CD8-positive, alpha-beta memory T cell (primary cell): ENCODE results near the gene RPL38. TPM values are rescaled to one million over a fixed set of nuclear protein-coding genes. Genes with fewer than 3 reads are reported as not detected.

Experiments used
- CTCF ChIA-PET: fragments of 350-600 bp; sonication (Branson Sonifier 250); formaldehyde crosslinking; loops from one replicate; lab custom pipeline; 2021; ENCODE audit warnings: antibody characterized with exemption; lab: Charles Lee
- POLR2A ChIA-PET: fragments of 350-600 bp; sonication (Branson Sonifier 250); formaldehyde crosslinking; loops from one replicate; lab custom pipeline; 2021; ENCODE audit warnings: antibody characterized with exemption; lab: Charles Lee
- DNase-seq, 5 donors: peaks; one replicate each; pipeline versions ENCODE4 v3.0.0 to v3.0.0-alpha.2; 2020 to 2022; ENCODE audit warnings: mixed read lengths in 1 of 5
- H3K27ac ChIP-seq: one replicate; pipeline ENCODE4 v1.7.0; 2013; ENCODE audit warnings: low read depth, mild to moderate bottlenecking, low read length, moderate library complexity
- H3K27me3 ChIP-seq: 2 replicates; pipeline ENCODE4 v1.7.0; 2013; ENCODE audit warnings: low read length, mild to moderate bottlenecking; ENCODE audit not compliant: insufficient read depth, poor library complexity, severe bottlenecking
- H3K36me3 ChIP-seq: 2 replicates; pipeline ENCODE4 v1.7.0; 2013; ENCODE audit warnings: mild to moderate bottlenecking, low read length, moderate library complexity; ENCODE audit not compliant: insufficient read depth
- H3K4me1 ChIP-seq: 2 replicates; pipeline ENCODE4 v1.7.0; 2013; ENCODE audit warnings: mild to moderate bottlenecking, low read length, moderate library complexity; ENCODE audit not compliant: insufficient read depth
- H3K4me3 ChIP-seq: 2 replicates; pipeline ENCODE4 v1.7.0; 2013; ENCODE audit warnings: mild to moderate bottlenecking, low read length
- H3K9me3 ChIP-seq: 2 replicates; pipeline ENCODE4 v1.7.0; 2013; ENCODE audit warnings: mild to moderate bottlenecking, low read length
- H3K27ac Mint-ChIP-seq, 8 donors: one replicate each; pipeline ENCODE4 v1.8.0; 2020 to 2021; ENCODE audit warnings: mixed read lengths in 8 of 8, mild to moderate bottlenecking in 6 of 8, inconsistent platforms in 3 of 8, moderate library complexity in 3 of 8
- H3K27me3 Mint-ChIP-seq, 2 donors: one replicate each; pipeline ENCODE4 v1.8.0; 2020 to 2021; ENCODE audit warnings: mixed read lengths in 2 of 2, mild to moderate bottlenecking in 1 of 2, moderate library complexity in 1 of 2
- H3K36me3 Mint-ChIP-seq, 3 donors: one replicate each; pipeline ENCODE4 v1.8.0; 2020 to 2021; ENCODE audit warnings: mixed read lengths in 3 of 3, inconsistent platforms in 1 of 3, mild to moderate bottlenecking in 1 of 3
- H3K4me1 Mint-ChIP-seq, 3 donors: one replicate each; pipeline ENCODE4 v1.8.0; 2020 to 2021; ENCODE audit warnings: mixed read lengths in 3 of 3, inconsistent platforms in 1 of 3, mild to moderate bottlenecking in 1 of 3
- H3K4me3 Mint-ChIP-seq, 7 donors: one replicate each; pipeline ENCODE4 v1.8.0; 2020 to 2021; ENCODE audit warnings: mixed read lengths in 7 of 7, mild to moderate bottlenecking in 6 of 7, moderate library complexity in 4 of 7, inconsistent platforms in 2 of 7
- H3K9me3 Mint-ChIP-seq, 5 donors: one replicate each; pipeline ENCODE4 v1.8.0; 2020 to 2022; ENCODE audit warnings: mixed read lengths in 5 of 5, mild to moderate bottlenecking in 3 of 5, moderate library complexity in 2 of 5, inconsistent platforms in 1 of 5
- polyA plus RNA-seq: library from polyadenylated mRNA; unstranded; fragments of 300-500 nt; fragmentation: Illumina TruSeq; gene quantifications from one replicate; pipeline ENCODE4 v1.2.3, GENCODE V29; 2021
- total RNA-seq, 2 experiments: library from RNA; stranded (reverse); gene quantifications; one replicate each; pipeline ENCODE4 v1.2.3, GENCODE V29; 2021

Gene RPL38
- total and polyA plus RNA-seq, 3 experiments from 2014 or later = 1,457 to 1,839 (median 1,489) TPM

DNA sequence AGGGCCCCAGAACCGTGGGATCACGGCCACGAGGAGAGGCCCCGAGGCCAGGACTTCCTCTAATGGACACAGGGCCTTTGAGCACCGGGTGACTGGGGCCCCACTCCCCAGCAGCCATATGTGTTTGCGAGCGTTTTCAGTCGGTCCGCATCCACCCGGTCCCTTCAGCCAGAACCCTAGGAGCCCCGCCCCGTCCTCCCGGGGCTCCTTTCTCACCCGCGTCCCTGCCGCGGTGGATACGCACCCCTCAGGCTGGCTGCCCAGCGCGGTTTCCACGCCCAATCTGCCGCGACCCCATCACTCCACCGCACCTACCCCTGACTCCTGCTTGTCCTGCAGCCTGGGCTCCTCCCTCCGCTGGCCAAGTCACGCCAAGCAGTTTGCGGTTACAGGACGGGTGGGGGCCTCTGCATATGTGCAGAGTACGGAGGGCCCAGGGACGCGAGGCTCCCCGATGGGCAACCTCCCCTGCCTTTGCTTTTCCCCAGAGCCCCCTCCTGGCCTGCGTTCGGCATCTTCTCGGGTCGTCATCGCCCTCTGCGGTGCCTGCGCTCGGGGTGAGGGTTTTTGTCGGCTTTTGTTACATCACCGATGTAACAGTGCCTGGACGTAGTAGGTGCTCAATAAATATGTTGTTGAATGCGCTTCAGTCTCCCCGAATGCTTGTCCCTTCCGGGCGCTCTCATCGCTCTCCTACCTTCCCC lies 8.9 kb downstream of the RPL38 start:
- H3K27me3 Mint-ChIP-seq = peaks cover 0 to 3% of the 10 kb centered on the region in 2 donors
- POLR2A ChIA-PET = interaction anchor here (0.7 to 3.0 kb wide), 4 partner anchors 8 to 72 kb away, joined by 5 to 9 read pairs (median 8); no protein-coding TSS in a partner anchor
- DNase-seq = peak in 3 of 5 donors; percentile 24 to 58 (median 26)

DNA sequence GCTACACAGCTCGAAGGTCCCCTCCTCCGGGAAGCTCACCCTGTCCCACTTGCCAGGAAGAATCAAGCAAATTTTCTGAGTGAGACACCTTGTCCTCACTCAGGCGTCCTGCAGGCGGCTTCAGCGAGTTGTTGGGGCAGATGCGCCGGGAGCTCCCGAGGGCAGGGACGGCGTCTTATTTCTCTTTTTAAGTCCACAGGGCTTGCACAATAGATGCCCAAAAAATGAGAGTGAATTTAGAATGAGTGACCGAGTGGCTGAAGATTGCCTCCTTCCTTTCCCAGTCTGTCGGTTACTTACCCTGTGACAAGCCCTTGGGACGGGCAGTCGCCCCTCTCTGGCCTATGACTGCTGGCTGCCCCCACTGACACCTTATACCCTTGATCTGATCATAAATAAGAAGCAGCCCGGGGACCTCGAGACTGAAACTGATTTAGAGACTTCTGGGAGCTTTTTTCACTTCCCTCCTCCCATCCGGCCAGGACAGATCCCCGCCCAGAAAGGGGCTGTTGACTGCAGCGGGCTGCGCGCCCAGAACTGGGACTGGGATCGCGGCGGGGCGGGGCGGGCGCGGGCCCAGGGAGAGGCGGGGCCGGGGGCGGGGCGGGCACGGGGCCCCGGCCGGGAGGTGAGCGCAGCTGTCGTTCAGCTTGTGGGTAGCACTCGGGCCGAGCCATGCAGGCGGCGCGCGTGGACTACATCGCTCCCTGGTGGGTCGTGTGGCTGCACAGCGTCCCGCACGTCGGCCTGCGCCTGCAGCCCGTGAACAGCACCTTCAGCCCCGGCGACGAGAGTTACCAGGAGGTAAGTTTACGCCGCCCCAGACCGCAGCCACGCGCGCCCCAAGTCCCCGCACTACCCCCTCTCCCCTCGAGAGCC lies 9.7 kb downstream of the RPL38 start, which contains the start of gene TTYH2:
Gene TTYH2 (plus strand): TSS at position 659 of the 879 bp plus-strand sequence. CDS start 17 bp downstream, at position 676.
- peak within 1 kb of the TSS; percentile 39 for H3K27ac ChIP-seq
- no peaks in the 10 kb centered on the region for H3K9me3 Mint-ChIP-seq
- DNase-seq = peak; percentile 59 to 79 (median 72)
- CTCF ChIA-PET = interaction anchor here (0.7 to 3.3 kb wide), 13 partner anchors 9 to 148 kb away, joined by 3 to 16 read pairs (median 4); partner anchors contain the start of gene RPL38
- peaks cover 18% of the 10 kb centered on the region for H3K36me3 ChIP-seq
- peak within 1 kb of the TSS; percentile 87 to 95 (median 90) for H3K4me3 Mint-ChIP-seq
- POLR2A ChIA-PET = interaction anchor here (0.5 to 3.0 kb wide), 6 partner anchors 9 to 169 kb away, joined by 3 to 9 read pairs (median 6); no protein-coding TSS in a partner anchor
- peaks cover 33% of the 10 kb centered on the region for H3K4me1 ChIP-seq
- H3K4me1 Mint-ChIP-seq = peaks cover 48 to 78% (median 51%) of the 10 kb centered on the region in 3 donors
- peak within 1 kb of the TSS; percentile 72 to 100 (median 86) for H3K27ac Mint-ChIP-seq
- no peaks in the 10 kb centered on the region for H3K9me3 ChIP-seq
- H3K27me3 Mint-ChIP-seq = peaks cover 0 to 3% of the 10 kb centered on the region in 2 donors
- H3K4me3 ChIP-seq = peak within 1 kb of the TSS; percentile 68
- no peaks in the 10 kb centered on the region for H3K27me3 ChIP-seq
- peaks cover 0 to 40% (median 9%) of the 10 kb centered on the region in 3 donors for H3K36me3 Mint-ChIP-seq

More for the DNA sequence above, 8.9 kb downstream of the RPL38 start:
- Mint-ChIP-seq H3K4me1 (peaks cover 53 to 84% (median 57%) of the 10 kb centered on the region in 3 donors), H3K36me3 (peaks cover 0 to 46% (median 9%) of the 10 kb centered on the region in 3 donors), H3K27ac (peak overlapping the region; percentile 72 to 100 (median 88)), H3K4me3 (peak overlapping the region; percentile 87 to 95 (median 90)), H3K9me3 (no peaks in the 10 kb centered on the region)
- Histone ChIP-seq H3K27ac (peak overlapping the region; percentile 39), H3K9me3 (no peaks in the 10 kb centered on the region), H3K4me3 (peak overlapping the region; percentile 68), H3K4me1 (peaks cover 34% of the 10 kb centered on the region), H3K36me3 (peaks cover 23% of the 10 kb centered on the region), H3K27me3 (no peaks in the 10 kb centered on the region)
- CTCF ChIA-PET = interaction anchor here (0.7 to 3.3 kb wide), 19 partner anchors 9 to 320 kb away, joined by 3 to 16 read pairs (median 4); partner anchors contain the start of genes BTBD17, CD300LB and RPL38

DNA sequence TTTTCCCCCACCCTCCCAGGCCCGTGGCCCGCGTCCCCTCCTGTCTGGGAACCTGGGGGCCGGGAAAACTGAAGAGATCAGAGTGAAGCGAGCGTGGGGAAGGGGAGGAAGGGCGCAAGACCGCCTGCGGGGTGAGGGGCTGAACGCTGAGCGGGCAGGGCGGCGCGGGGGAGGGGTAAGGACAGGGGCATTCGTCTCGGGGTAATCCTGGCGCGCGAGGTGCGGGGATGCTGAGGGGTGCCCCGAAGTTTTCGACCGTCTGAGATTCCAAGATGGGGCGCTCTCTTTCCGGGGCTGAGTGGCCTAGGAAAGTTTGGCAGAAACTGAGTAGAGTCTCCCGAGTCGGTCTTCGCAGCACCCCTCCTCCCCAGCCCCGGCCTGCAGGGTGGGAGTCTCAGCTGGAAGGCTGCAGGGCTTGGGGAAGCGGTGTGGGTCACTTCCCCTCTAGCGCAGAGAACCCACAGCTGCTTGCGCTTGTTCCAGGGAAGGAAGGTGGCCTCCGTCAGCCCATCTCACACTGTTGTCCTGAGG lies 10.4 kb downstream of the RPL38 start:
- no peaks in the 10 kb centered on the region for H3K27me3 ChIP-seq
- H3K4me3 Mint-ChIP-seq = peak overlapping the region; percentile 87 to 95 (median 90)
- peaks cover 33% of the 10 kb centered on the region for H3K4me1 ChIP-seq
- no peaks in the 10 kb centered on the region for H3K9me3 ChIP-seq
- DNase-seq = no peak
- H3K36me3 ChIP-seq = peaks cover 12% of the 10 kb centered on the region
- H3K27ac Mint-ChIP-seq = peak overlapping the region in 6 of 8 donors; percentile 29 to 88 (median 69)
- H3K36me3 Mint-ChIP-seq = peaks cover 0 to 35% (median 9%) of the 10 kb centered on the region in 3 donors
- no peaks in the 10 kb centered on the region for H3K9me3 Mint-ChIP-seq
- H3K4me3 ChIP-seq = peak overlapping the region; percentile 51
- peak overlapping the region; percentile 3 for H3K27ac ChIP-seq
- H3K4me1 Mint-ChIP-seq = peaks cover 48 to 74% (median 49%) of the 10 kb centered on the region in 3 donors
- ChIA-PET POLR2A (interaction anchor here (0.5 to 3.0 kb wide), 4 partner anchors 9 to 168 kb away, joined by 3 to 9 read pairs (median 8); no protein-coding TSS in a partner anchor), CTCF (interaction anchor here (0.9 to 2.4 kb wide), 8 partner anchors 10 to 147 kb away, joined by 3 to 16 read pairs (median 9); partner anchors contain the start of gene RPL38)
- H3K27me3 Mint-ChIP-seq = peaks cover 0 to 3% of the 10 kb centered on the region in 2 donors

DNA sequence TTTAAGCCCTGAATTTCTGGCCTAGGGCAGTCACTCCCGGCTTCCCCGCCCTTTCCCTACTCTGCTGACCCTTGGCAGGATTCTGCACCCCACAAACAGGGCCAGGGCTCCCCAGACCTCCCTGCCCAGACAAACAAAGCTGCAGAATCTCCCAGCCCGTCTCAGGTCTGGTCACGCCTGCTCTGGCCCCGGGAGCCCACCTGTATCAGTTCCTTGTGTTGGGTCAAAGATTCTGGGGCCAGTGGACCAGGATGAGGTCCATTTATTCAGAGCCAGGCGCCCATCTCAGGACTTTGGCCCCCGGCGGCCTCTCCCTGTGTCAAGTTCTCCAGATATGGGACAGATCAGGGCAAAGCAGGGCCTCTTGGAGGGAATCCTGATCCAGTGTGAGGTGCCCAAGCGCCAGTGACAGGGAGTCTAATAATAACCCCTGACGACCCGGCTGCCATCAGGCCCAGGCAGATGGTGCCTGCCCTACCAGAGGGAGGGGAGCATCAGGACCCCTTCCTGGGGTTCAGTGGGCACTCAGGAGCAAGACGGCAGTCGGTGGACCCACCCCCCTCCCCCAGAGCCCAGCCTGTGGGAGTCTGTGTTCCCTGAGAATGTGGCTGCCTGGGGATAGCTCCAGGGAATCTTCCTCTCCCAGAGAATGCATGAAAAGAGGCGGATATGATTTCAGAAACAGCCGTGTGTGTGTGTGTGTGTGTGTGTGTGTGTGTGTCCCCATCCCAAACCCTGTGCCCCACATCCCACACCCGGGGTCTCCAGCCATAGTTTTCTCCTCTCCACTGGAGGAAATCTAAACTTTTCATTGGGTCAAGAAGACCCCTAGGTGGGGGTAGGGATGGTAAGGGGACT lies 11.2 kb downstream of the RPL38 start:
- POLR2A ChIA-PET = no interaction called here
- H3K27me3 ChIP-seq = no peaks in the 10 kb centered on the region

DNA sequence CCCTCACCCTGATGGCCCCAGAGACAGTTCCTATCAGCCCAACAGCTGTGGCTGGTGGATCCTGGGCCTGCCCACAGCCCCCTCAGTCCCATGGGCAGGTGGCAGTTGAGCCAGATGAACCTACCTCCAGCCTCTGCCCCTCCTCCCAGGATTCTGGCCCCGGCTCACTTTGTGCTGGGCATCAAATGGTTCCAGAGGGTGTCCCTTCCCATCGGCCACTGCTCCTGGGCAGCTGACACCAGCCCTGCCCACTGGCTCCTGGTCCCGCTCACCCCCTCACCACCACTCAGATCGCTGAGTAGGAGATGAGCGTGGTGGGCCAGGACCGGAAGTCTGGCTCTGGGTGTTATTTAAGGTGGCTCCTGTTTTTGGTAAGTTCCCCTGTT lies 11.9 kb downstream of the RPL38 start:
- peaks cover 0 to 3% of the 10 kb centered on the region in 2 donors for H3K27me3 Mint-ChIP-seq
- Histone ChIP-seq H3K27ac (no peak overlapping the region), H3K36me3 (no peaks in the 10 kb centered on the region), H3K9me3 (no peaks in the 10 kb centered on the region), H3K4me1 (peaks cover 33% of the 10 kb centered on the region), H3K4me3 (no peak overlapping the region), H3K27me3 (no peaks in the 10 kb centered on the region)
- POLR2A ChIA-PET = no interaction called here
- H3K4me3 Mint-ChIP-seq = peak overlapping the region; percentile 68 to 95 (median 87)
- peaks cover 40 to 65% (median 51%) of the 10 kb centered on the region in 3 donors for H3K4me1 Mint-ChIP-seq
- peak overlapping the region in 2 of 8 donors; percentile 17 to 19 for H3K27ac Mint-ChIP-seq
- H3K9me3 Mint-ChIP-seq = no peaks in the 10 kb centered on the region
- H3K36me3 Mint-ChIP-seq = peaks cover 4 to 26% (median 10%) of the 10 kb centered on the region in 3 donors
- DNase-seq = no peak
- CTCF ChIA-PET = interaction anchor here (0.7 kb wide), 1 partner anchor 534 kb away, joined by 3 read pairs; no protein-coding TSS in a partner anchor

More for the DNA sequence above, 11.2 kb downstream of the RPL38 start:
- Mint-ChIP-seq H3K27me3 (peaks cover 0 to 3% of the 10 kb centered on the region in 2 donors), H3K27ac (peak overlapping the region in 4 of 8 donors; percentile 29 to 88 (median 46)), H3K9me3 (no peaks in the 10 kb centered on the region), H3K36me3 (peaks cover 4 to 32% (median 13%) of the 10 kb centered on the region in 3 donors), H3K4me1 (peaks cover 43 to 69% (median 52%) of the 10 kb centered on the region in 3 donors), H3K4me3 (peak overlapping the region; percentile 87 to 95 (median 90))
- Histone ChIP-seq H3K4me3 (peak overlapping the region; percentile 51), H3K9me3 (no peaks in the 10 kb centered on the region), H3K4me1 (peaks cover 33% of the 10 kb centered on the region), H3K36me3 (peaks cover 5% of the 10 kb centered on the region), H3K27ac (no peak overlapping the region)
- no peak for DNase-seq
- CTCF ChIA-PET = interaction anchor here (0.7 to 2.4 kb wide), 4 partner anchors 15 to 535 kb away, joined by 3 to 16 read pairs (median 10); no protein-coding TSS in a partner anchor

DNA sequence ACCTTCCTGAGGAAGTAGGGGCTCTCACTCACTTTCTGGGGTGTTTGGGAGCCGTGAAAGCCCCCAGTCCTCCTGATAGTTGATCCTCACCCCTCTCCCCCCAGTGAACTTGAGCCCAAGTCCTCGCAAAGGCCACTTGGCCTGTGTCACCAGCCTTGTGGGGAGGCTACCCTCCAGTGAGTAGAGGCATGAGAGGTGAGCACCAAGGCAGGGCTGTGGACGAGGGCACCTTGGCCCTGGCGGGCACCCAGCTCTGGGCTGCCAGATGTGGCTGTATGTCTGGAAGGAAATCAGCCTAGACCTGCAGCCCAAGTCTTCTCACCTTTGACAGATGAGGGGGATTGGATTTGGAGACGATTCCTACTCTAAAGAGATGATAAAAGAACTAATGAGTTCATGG lies 13.0 kb downstream of the RPL38 start:
- no peak overlapping the region for H3K4me3 ChIP-seq
- no peaks in the 10 kb centered on the region for H3K27me3 ChIP-seq
- H3K4me3 Mint-ChIP-seq = no peak overlapping the region
- peaks cover 35 to 53% (median 43%) of the 10 kb centered on the region in 3 donors for H3K4me1 Mint-ChIP-seq
- no peak overlapping the region for H3K27ac ChIP-seq
- no peaks in the 10 kb centered on the region for H3K9me3 Mint-ChIP-seq
- H3K27me3 Mint-ChIP-seq = peaks cover 0 to 1% of the 10 kb centered on the region in 2 donors
- ChIA-PET POLR2A (no interaction called here), CTCF (interaction anchor here (1.0 kb wide), 1 partner anchor 13 kb away, joined by 3 read pairs; the partner anchor contains the start of gene RPL38)
- peaks cover 4 to 23% (median 8%) of the 10 kb centered on the region in 3 donors for H3K36me3 Mint-ChIP-seq
- DNase-seq = no peak
- H3K4me1 ChIP-seq = peaks cover 28% of the 10 kb centered on the region
- no peaks in the 10 kb centered on the region for H3K9me3 ChIP-seq
- H3K36me3 ChIP-seq = no peaks in the 10 kb centered on the region
- H3K27ac Mint-ChIP-seq = peak overlapping the region in 1 of 8 donors; percentile 58
